Stimulated activated CD8-positive, alpha-beta memory T cell treated with anti-CD3 and anti-CD28 coated beads, Interleukin-4, amount 100 ng/mL, for 24 hours (primary cell): ENCODE data around the gene SNCAIP.

ENCODE experiments used
- DNase-seq: peaks from one replicate; pipeline ENCODE4 v3.0.0-alpha.2; 2020; ENCODE audit warnings: low read depth

The SNCAIP gene

GRCh38 chr5:122311961-122312590 is at the start of gene SNCAIP:
Gene SNCAIP (plus strand): TSS chr5:122312237. CDS start chr5:122391135, 78,898 bp downstream.
- no peak for DNase-seq

- no peak for DNase-seq
Observed at GRCh38 chr5:122263352-122264030, 48.5 kb upstream of the SNCAIP start.

GRCh38 chr5:122264610-122265009 is 47.4 kb upstream of the SNCAIP start:
- DNase-seq = no peak

- no peak for DNase-seq
Observed at GRCh38 chr5:122267185-122267584, 44.9 kb upstream of the SNCAIP start.

- no peak for DNase-seq
Observed at GRCh38 chr5:122273696-122274095, 38.3 kb upstream of the SNCAIP start.

- DNase-seq = no peak
Observed at GRCh38 chr5:122283592-122283991, 28.4 kb upstream of the SNCAIP start.

- no peak for DNase-seq
Observed at GRCh38 chr5:122286541-122286940, 25.5 kb upstream of the SNCAIP start.

- no peak for DNase-seq
Observed at GRCh38 chr5:122287101-122287500, 24.9 kb upstream of the SNCAIP start.

- no peak for DNase-seq
Observed at GRCh38 chr5:122291000-122291901, 20.8 kb upstream of the SNCAIP start.

- no peak for DNase-seq
Observed at GRCh38 chr5:122292332-122292731, 19.7 kb upstream of the SNCAIP start.

- DNase-seq = no peak
Observed at GRCh38 chr5:122295138-122295537, 16.9 kb upstream of the SNCAIP start.

GRCh38 chr5:122296871-122297270 is 15.2 kb upstream of the SNCAIP start:
- no peak for DNase-seq

GRCh38 chr5:122297587-122298298 is 14.3 kb upstream of the SNCAIP start:
- DNase-seq = no peak

- no peak for DNase-seq
Observed at GRCh38 chr5:122300374-122300773, 11.7 kb upstream of the SNCAIP start.

- no peak for DNase-seq
Observed at GRCh38 chr5:122301016-122301415, 11.0 kb upstream of the SNCAIP start.

- DNase-seq = no peak
Observed at GRCh38 chr5:122304471-122305215, 7.4 kb upstream of the SNCAIP start.

GRCh38 chr5:122306461-122306860 is 5.6 kb upstream of the SNCAIP start:
- no peak for DNase-seq

- no peak for DNase-seq
Observed at GRCh38 chr5:122310889-122311288, 1.1 kb upstream of the SNCAIP start.

GRCh38 chr5:122311497-122311960 is 508 bp upstream of the SNCAIP start:
- no peak for DNase-seq

GRCh38 chr5:122312591-122313406 is 762 bp downstream of the SNCAIP start:
- no peak for DNase-seq
